ENCODE results near the gene ACTRT1.

DNA sequence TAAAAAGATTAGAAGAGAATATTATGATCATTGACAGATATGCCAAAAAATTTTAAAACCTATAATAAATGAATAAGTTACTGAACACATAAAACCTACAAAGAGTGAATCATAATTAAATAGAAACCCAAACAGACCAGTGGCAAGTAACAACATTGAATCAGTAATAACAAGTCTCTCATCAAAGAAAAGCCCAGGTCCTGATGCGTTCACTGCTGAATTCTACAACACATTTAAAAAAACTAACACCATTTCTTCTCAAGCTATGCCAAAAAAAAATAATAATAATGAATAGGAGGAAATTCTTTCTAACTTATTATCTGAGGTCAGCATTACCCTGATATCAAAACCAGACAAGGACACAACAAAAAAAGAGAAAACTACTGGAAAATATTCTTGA is 30.6 kb downstream of the ACTRT1 start:
- TF ChIP-seq CTCF (IDR thresholded peaks at IDR 0.05), result no peak
- TF ChIP-seq EP300 (IDR thresholded peaks at IDR 0.05), result no peak
- no peak for TF ChIP-seq POLR2AphosphoS5 (IDR thresholded peaks at IDR 0.05)
- no peak for TF ChIP-seq POLR2A (IDR thresholded peaks at IDR 0.05)

All from stomach (tissue), 4 donors.